ENCODE measurements around the gene BMPER.

The BMPER gene

DNA sequence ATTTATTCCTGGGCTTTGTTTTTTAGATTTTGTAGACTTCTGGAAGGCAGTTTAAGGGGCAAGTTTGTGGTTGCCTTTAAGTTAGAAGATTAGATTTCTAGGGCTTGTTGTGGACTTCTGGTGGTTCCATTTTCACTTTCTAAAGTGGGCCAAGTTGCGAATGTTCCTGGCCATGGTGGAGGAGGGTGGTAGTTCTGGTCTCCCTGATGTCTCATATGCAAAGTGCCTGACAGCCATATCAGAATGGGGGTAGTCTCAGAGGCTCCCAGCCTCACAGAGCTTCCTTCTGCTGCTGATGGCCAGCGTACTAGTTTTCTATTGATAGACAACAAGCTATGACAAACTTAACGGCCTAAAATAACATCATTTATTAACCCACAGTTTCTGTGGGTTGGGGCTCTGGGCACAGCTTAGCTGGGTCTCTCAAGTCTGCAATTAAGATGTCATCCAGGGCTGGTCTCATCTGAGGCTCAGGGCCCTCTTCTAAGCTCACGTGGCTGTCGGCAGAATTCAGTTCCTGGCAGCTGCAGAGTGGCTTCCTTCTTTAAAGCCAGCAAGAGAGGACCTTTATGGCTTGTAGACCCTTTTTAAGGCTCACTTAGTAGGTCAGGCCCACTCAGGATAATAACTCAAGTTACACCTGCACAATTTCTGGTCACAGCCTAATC is 44.8 kb downstream of the BMPER start:
- Histone ChIP-seq H3K4me3 (ENCODE audit: low read length) (no peak overlapping the region), H3K36me3 (ENCODE audit: control insufficient read depth, insufficient read depth, low read length, severe bottlenecking) (peaks cover 45% of the 10 kb centered on the region), H3K4me1 (ENCODE audit: control insufficient read depth, insufficient read depth, low read length) (no peaks in the 10 kb centered on the region), H3K27me3 (replicated peaks; ENCODE audit: control insufficient read depth, insufficient read depth, low read length) (no peaks in the 10 kb centered on the region), H3K9me3 (ENCODE audit: control insufficient read depth, low read length) (no peaks in the 10 kb centered on the region), H3K9ac (ENCODE audit: low read length) (no peak overlapping the region)
- no peak for DNase-seq (ENCODE audit: low read depth)

DNA sequence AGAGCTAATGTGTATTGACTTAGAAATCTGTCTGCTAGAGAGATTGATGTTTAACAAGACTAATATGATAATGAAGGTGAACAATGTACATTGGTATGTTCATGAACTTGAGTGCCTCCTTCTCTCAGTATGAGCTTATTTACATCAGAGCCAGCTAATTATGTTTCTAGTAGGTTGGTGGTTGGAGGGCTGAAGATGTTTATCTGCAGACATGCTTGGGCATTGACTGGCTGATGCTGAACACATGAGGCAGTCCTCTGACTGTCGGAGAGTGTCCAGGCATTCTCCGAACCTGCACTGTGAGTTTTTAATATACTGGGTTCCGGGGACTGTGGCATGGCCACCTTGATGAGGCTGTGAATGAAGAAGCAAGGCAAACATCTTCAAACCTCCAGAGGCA is 47.5 kb downstream of the BMPER start:
- Histone ChIP-seq H3K27me3 (replicated peaks; ENCODE audit: control insufficient read depth, insufficient read depth, low read length) (no peaks in the 10 kb centered on the region), H3K4me1 (ENCODE audit: control insufficient read depth, insufficient read depth, low read length) (no peaks in the 10 kb centered on the region), H3K9me3 (ENCODE audit: control insufficient read depth, low read length) (no peaks in the 10 kb centered on the region), H3K9ac (ENCODE audit: low read length) (no peak overlapping the region), H3K36me3 (ENCODE audit: control insufficient read depth, insufficient read depth, low read length, severe bottlenecking) (peaks cover 39% of the 10 kb centered on the region), H3K4me3 (ENCODE audit: low read length) (no peak overlapping the region)
- peak; percentile 20 for DNase-seq (ENCODE audit: low read depth)

DNA sequence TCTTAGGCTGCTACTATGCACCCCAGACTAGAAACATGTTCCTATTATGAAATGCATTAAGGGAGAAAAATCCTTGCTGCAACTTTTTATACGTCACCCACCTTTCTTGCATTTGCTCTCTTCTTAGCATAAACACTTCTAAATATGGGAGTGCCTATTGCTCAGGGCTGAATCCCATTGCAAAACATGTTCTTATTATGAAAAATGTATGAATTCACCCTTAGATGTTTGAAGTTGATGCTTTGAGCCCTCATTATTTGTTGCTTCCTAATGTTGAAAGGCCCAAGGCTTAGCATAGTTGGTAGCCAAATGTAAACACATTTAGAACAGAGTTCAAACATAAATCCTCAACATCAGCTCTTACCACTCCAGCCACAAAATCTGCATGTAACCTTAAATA is 52.8 kb downstream of the BMPER start:
- peaks cover 24% of the 10 kb centered on the region for H3K4me1 ChIP-seq (ENCODE audit: control insufficient read depth, insufficient read depth, low read length)
- no peak for DNase-seq (ENCODE audit: low read depth)

DNA sequence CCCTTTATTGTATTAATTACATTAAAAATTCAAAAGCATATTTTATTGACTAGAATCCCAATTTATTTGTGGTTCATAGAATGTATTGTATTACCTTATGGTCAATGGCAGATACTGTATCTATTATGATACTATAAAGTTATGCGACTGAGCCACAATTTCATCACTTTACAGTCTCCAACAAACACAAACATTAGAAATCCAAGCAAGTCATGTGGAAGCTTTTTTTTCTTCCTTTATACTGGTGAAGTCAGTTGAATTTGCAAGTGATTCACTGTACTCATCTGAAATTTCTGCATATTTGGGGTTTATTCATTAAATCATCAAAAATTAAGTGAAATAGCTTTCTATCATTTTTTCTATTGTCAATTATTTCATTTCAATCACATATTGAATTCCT is 54.3 kb downstream of the BMPER start:
- no peaks in the 10 kb centered on the region for H3K9me3 ChIP-seq (ENCODE audit: control insufficient read depth, low read length)
- peaks cover 31% of the 10 kb centered on the region for H3K4me1 ChIP-seq (ENCODE audit: control insufficient read depth, insufficient read depth, low read length)
- H3K9ac ChIP-seq (ENCODE audit: low read length), result no peak overlapping the region
- no peak overlapping the region for H3K4me3 ChIP-seq (ENCODE audit: low read length)
- no peaks in the 10 kb centered on the region for H3K27me3 ChIP-seq (replicated peaks; ENCODE audit: control insufficient read depth, insufficient read depth, low read length)
- DNase-seq (ENCODE audit: low read depth), result no peak
- H3K36me3 ChIP-seq (ENCODE audit: control insufficient read depth, insufficient read depth, low read length, severe bottlenecking), result peaks cover 8% of the 10 kb centered on the region

More for the DNA sequence above, 52.8 kb downstream of the BMPER start:
- no peak overlapping the region for H3K9ac ChIP-seq (ENCODE audit: low read length)
- H3K4me3 ChIP-seq (ENCODE audit: low read length), result no peak overlapping the region
- H3K36me3 ChIP-seq (ENCODE audit: control insufficient read depth, insufficient read depth, low read length, severe bottlenecking), result peaks cover 13% of the 10 kb centered on the region
- no peaks in the 10 kb centered on the region for H3K9me3 ChIP-seq (ENCODE audit: control insufficient read depth, low read length)
- H3K27me3 ChIP-seq (replicated peaks; ENCODE audit: control insufficient read depth, insufficient read depth, low read length), result no peaks in the 10 kb centered on the region

DNA sequence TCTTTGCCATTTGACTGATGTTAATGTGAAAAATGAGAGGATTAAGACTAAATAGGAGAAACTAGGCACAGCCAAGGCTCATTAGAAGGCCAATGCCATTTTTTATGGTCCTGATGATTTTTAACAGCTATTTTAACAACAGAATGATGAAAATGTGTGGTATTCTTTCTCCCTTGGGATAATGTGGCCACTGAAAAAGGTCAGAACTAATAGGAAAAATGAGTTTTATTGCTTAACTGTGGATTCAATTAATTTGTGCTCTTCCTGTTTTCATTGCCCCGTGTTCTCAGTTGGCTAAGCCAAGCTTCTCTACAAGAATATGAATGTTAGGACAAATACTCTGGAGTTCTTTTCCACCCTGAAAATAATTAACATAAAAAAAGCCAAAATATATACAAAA is 56.6 kb downstream of the BMPER start:
- H3K36me3 ChIP-seq (ENCODE audit: control insufficient read depth, insufficient read depth, low read length, severe bottlenecking), result no peaks in the 10 kb centered on the region
- DNase-seq (ENCODE audit: low read depth), result no peak

DNA sequence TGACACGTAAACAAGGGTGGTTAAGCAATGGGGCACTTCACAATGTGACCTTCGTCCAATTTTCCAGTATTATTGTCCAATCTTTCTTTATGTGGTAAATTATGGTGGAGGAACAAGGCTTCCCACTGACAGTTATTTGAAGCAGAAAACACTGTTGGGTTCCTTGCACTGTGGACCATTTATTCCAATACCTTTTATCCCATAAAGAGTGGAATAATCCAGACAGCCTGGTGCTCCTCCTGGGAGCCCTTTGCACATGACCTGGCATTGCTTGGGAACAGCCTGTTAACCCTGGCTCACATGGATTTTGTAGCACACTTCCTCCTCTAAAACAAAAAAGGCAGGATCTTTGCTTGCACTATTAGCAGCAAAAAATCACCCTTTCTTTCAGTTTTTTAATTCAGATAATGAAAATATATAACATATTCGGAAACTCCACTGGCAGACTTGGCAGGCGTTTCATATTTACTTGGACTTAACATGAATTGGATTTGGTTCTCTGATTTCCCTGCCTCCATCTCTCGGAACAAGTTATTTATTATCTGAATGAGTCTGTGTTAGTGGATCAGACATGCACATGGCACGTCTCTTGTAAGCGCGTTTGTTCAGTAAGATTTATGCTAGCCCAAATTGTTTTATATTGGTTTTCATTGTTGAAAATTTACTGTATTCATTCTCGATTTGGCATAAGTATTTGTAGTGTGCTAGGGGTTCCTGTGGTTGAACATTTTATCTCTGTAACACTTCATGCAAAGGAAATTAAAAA is 59.3 kb downstream of the BMPER start:
- peaks cover 53% of the 10 kb centered on the region for H3K4me1 ChIP-seq (ENCODE audit: control insufficient read depth, insufficient read depth, low read length)
- H3K4me3 ChIP-seq (ENCODE audit: low read length), result peak overlapping the region; percentile 69
- peaks cover 11% of the 10 kb centered on the region for H3K36me3 ChIP-seq (ENCODE audit: control insufficient read depth, insufficient read depth, low read length, severe bottlenecking)
- H3K27me3 ChIP-seq (replicated peaks; ENCODE audit: control insufficient read depth, insufficient read depth, low read length), result no peaks in the 10 kb centered on the region
- peak overlapping the region; percentile 80 for H3K9ac ChIP-seq (ENCODE audit: low read length)
- H3K9me3 ChIP-seq (ENCODE audit: control insufficient read depth, low read length), result no peaks in the 10 kb centered on the region
- DNase-seq (ENCODE audit: low read depth), result no peak

More for the DNA sequence above, 56.6 kb downstream of the BMPER start:
- Histone ChIP-seq H3K4me1 (ENCODE audit: control insufficient read depth, insufficient read depth, low read length) (peaks cover 53% of the 10 kb centered on the region), H3K9me3 (ENCODE audit: control insufficient read depth, low read length) (no peaks in the 10 kb centered on the region), H3K27me3 (replicated peaks; ENCODE audit: control insufficient read depth, insufficient read depth, low read length) (no peaks in the 10 kb centered on the region), H3K9ac (ENCODE audit: low read length) (peak overlapping the region; percentile 12), H3K4me3 (ENCODE audit: low read length) (no peak overlapping the region)

DNA sequence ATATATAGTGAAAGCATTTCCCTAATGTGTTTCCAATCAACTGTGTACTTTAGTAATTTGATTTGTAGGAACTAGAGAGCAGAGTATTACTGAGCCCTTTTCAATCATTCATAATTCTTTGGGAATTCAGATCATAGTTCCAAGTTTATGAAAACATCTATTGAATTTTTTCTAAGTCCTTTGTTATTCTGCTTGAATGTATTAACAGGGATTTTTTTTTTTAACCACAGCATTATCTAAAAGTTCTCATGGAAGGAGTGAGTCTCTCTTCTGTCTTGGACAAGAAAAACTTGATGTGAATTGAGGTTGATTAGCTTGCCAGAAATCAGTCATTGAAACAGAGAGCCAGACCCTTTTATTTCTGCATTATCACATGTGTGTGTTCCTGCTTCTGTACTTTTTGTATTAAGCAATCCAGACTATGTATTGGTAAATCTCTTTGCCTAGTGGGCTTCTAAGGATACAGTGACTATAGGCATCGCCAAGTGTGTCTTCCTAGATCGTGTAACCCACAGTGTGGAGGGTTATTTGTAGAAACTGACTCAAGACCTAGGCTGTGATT is 59.9 kb downstream of the BMPER start:
- H3K9ac ChIP-seq (ENCODE audit: low read length), result peak overlapping the region; percentile 80
- peaks cover 11% of the 10 kb centered on the region for H3K36me3 ChIP-seq (ENCODE audit: control insufficient read depth, insufficient read depth, low read length, severe bottlenecking)

DNA sequence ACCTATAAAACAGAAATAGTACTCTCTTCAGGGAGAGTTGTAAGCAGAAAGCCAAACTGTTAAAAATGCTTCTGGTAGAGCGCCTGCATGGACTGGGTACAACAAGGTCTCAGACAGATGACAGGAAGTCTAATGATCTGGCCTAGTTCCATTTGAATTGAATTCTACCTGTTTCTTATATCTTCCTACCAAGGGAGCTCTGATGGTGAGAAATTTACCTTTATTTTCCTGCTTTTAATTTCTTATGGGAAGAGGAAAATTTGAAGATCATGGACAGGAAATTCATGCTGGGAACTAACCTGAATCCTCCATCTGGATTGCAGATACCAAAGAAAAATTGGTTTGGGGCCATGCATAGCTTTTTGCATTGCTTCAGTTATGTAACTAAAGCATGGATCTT is 63.3 kb downstream of the BMPER start:
- H3K9me3 ChIP-seq (ENCODE audit: control insufficient read depth, low read length), result no peaks in the 10 kb centered on the region
- no peak overlapping the region for H3K4me3 ChIP-seq (ENCODE audit: low read length)
- H3K27me3 ChIP-seq (replicated peaks; ENCODE audit: control insufficient read depth, insufficient read depth, low read length), result no peaks in the 10 kb centered on the region
- peaks cover 36% of the 10 kb centered on the region for H3K36me3 ChIP-seq (ENCODE audit: control insufficient read depth, insufficient read depth, low read length, severe bottlenecking)
- H3K9ac ChIP-seq (ENCODE audit: low read length), result no peak overlapping the region
- H3K4me1 ChIP-seq (ENCODE audit: control insufficient read depth, insufficient read depth, low read length), result peaks cover 37% of the 10 kb centered on the region
- DNase-seq (ENCODE audit: low read depth), result no peak

More for the DNA sequence above, 59.9 kb downstream of the BMPER start:
- DNase-seq (ENCODE audit: low read depth), result peak; percentile 67
- Histone ChIP-seq H3K4me3 (ENCODE audit: low read length) (peak overlapping the region; percentile 69), H3K4me1 (ENCODE audit: control insufficient read depth, insufficient read depth, low read length) (peaks cover 54% of the 10 kb centered on the region), H3K27me3 (replicated peaks; ENCODE audit: control insufficient read depth, insufficient read depth, low read length) (no peaks in the 10 kb centered on the region), H3K9me3 (ENCODE audit: control insufficient read depth, low read length) (no peaks in the 10 kb centered on the region)

DNA sequence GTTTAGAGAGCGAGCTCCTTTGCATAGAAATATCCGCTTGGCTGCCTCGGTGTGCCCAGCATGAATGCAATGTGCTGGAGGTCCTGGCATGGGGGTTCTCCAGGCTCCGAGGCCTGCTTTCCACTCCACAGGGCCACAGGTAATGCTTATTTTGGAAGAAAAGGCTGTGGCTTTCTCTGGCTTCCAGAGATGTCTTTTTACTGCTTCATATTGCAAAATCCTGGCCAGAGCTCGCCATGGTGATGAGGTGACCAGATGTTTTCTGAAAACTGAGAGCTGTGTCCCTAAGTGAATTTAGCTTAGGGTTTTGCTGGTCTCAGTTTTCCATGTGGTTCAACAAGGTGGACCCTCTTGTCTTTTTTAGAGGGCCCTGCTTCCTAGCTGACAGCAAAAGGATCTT is 65.2 kb downstream of the BMPER start:
- peaks cover 21% of the 10 kb centered on the region for H3K4me1 ChIP-seq (ENCODE audit: control insufficient read depth, insufficient read depth, low read length)
- peaks cover 55% of the 10 kb centered on the region for H3K36me3 ChIP-seq (ENCODE audit: control insufficient read depth, insufficient read depth, low read length, severe bottlenecking)
- H3K9ac ChIP-seq (ENCODE audit: low read length), result no peak overlapping the region
- no peak overlapping the region for H3K4me3 ChIP-seq (ENCODE audit: low read length)
- no peaks in the 10 kb centered on the region for H3K27me3 ChIP-seq (replicated peaks; ENCODE audit: control insufficient read depth, insufficient read depth, low read length)
- no peaks in the 10 kb centered on the region for H3K9me3 ChIP-seq (ENCODE audit: control insufficient read depth, low read length)
- peak; percentile 41 for DNase-seq (ENCODE audit: low read depth)

DNA sequence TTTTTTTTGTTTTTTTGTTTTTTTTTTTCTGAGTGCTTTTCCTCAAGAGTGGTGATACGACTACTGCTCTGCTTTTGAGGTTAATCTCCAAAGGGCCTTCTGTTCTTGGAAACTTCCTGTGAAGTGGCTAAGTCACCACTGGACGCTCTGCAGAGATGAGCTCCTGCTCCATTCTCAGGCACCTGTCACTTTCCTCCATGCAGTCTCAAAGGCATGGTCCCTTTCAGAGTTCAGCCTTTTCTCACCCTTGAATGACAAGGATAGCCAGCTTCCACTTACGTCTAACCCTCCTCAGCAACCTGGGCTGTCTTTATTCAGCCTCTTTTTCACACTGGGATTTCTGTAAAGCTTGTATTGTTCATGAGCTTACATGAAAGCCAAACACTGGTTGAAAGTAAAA is 65.8 kb downstream of the BMPER start:
- peaks cover 15% of the 10 kb centered on the region for H3K4me1 ChIP-seq (ENCODE audit: control insufficient read depth, insufficient read depth, low read length)
- no peak overlapping the region for H3K9ac ChIP-seq (ENCODE audit: low read length)
- no peak overlapping the region for H3K4me3 ChIP-seq (ENCODE audit: low read length)
- DNase-seq (ENCODE audit: low read depth), result no peak
- no peaks in the 10 kb centered on the region for H3K9me3 ChIP-seq (ENCODE audit: control insufficient read depth, low read length)
- peaks cover 57% of the 10 kb centered on the region for H3K36me3 ChIP-seq (ENCODE audit: control insufficient read depth, insufficient read depth, low read length, severe bottlenecking)
- H3K27me3 ChIP-seq (replicated peaks; ENCODE audit: control insufficient read depth, insufficient read depth, low read length), result no peaks in the 10 kb centered on the region

DNA sequence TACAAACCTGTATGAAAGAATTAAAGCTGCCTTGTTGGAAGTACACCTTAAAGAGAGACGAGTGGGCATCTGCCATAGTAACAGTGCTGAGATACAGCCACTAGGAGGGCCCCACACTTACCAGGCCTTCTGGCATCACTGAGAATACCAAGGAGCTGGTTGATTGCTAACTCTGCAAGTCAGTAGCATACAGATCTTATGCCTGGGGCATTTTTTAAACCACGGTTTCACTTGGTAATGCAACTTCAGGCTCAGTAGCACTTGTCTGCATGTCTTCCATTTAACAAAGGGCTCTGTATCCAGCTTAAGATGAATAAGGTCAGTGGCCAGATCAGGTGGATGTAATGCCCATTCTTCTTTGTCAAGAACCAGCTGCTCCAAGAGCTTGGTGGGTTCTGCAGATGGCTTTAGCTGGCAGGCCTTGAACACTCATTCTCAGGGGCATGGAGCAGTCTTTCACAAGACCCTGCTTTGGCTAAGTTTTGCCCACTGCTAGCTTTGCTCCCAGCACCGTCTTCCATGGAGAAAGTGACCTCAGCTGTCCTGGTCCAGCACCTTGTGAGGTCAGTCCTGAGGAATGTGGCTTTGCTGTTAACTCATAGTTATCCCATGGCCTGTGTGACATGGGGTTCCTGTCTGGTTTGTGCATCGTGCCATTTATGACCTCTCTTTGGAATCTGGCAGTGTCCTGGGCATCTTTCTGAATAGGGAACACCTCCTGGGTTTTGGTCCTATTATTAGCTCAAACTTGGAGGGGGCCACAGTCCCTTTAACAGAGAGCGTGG is 68.1 kb downstream of the BMPER start:
- DNase-seq (ENCODE audit: low read depth), result no peak
- Histone ChIP-seq H3K4me1 (ENCODE audit: control insufficient read depth, insufficient read depth, low read length) (peaks cover 8% of the 10 kb centered on the region), H3K4me3 (ENCODE audit: low read length) (no peak overlapping the region), H3K36me3 (ENCODE audit: control insufficient read depth, insufficient read depth, low read length, severe bottlenecking) (peaks cover 66% of the 10 kb centered on the region), H3K9me3 (ENCODE audit: control insufficient read depth, low read length) (no peaks in the 10 kb centered on the region), H3K27me3 (replicated peaks; ENCODE audit: control insufficient read depth, insufficient read depth, low read length) (no peaks in the 10 kb centered on the region), H3K9ac (ENCODE audit: low read length) (no peak overlapping the region)

Data from adipocyte (in vitro differentiated cells).